IMR-90 (cell line): Measurements from ENCODE around the gene THY1. TPM values are rescaled to one million over a fixed set of nuclear protein-coding genes. Genes with fewer than 3 reads are reported as not detected.

ENCODE experiments used
- microRNA-seq, 2 experiments: library from miRNA; stranded (forward) in 1 of 2; unstranded in 1 of 2; fragments of 10-50 nt in 1 of 2; fragments of <30 nt in 1 of 2; gene quantifications in 1 of 2; microRNA quantifications in 1 of 2; one replicate each; pipeline versions ENCODE3 to v1.1.0; 2013 to 2020; ENCODE audit not compliant: insufficient read depth in 1 of 2, insufficient read length in 1 of 2, unreplicated experiment in 1 of 2
- polyA plus RNA-seq, 3 experiments: library from polyadenylated mRNA; depleted of rRNA; stranded (reverse); fragments of >200 nt; gene quantifications; 2 replicates each; pipeline ENCODE4 v1.2.3, GENCODE V29; 2012; ENCODE audit warnings: low replicate concordance in 1 of 3
- small RNA-seq, 5 experiments: library from RNA; depleted of rRNA; stranded (forward); fragments of <200 nt; gene quantifications; one replicate each; pipeline ENCODE3, GENCODE V24; 2012
- total RNA-seq: library from RNA; depleted of rRNA; stranded (reverse); fragments of >200 nt; gene quantifications from 2 replicates; pipeline ENCODE4 v1.2.3, GENCODE V29; 2012; rRNA removed

THY1 gene
- total and polyA plus RNA-seq, 2 of the 4 experiments (the other 2 are of a cell fraction), result 703 to 2,603 TPM

Small RNA genes lying within 50 kb of the gene (microRNA-seq; reads per million reads assigned to microRNA genes)
- gene AP003396.4 (ENCODE audit: insufficient read depth, insufficient read length), result not detected

Small RNA genes lying within 50 kb of the gene (small RNA-seq; reads per million reads assigned to genes)
- 0 reads per million in 5 experiments for gene AP003396.4

Other genes with a start within 250 kb of the THY1 start
- gene NHERF4, start 237.7 kb downstream of the THY1 start, total RNA-seq, result not detected in 2 replicates
- gene NHERF4, start 237.7 kb downstream of the THY1 start, polyA plus RNA-seq (2012; rRNA removed), result not detected in 2 replicates
- gene CBL, start 216.8 kb downstream of the THY1 start, total RNA-seq, result 6.1 and 7.2 TPM in 2 replicates
- gene CBL, start 216.8 kb downstream of the THY1 start, polyA plus RNA-seq (2012; rRNA removed), result 11.8 TPM in 2 replicates
- 131 and 165 TPM in 2 replicates for gene MCAM, start 106.0 kb downstream of the THY1 start, total RNA-seq
- 79.4 and 95.1 TPM in 2 replicates for gene MCAM, start 106.0 kb downstream of the THY1 start, polyA plus RNA-seq (2012; rRNA removed)
- gene RNF26, start 88.6 kb downstream of the THY1 start, total RNA-seq, result 3.4 and 3.6 TPM in 2 replicates
- gene RNF26, start 88.6 kb downstream of the THY1 start, polyA plus RNA-seq (2012; rRNA removed), result 36.7 and 38.1 TPM in 2 replicates
- gene C1QTNF5, start 82.3 kb downstream of the THY1 start, total RNA-seq, result 1.9 and 2.0 TPM in 2 replicates
- 5.4 and 5.8 TPM in 2 replicates for gene C1QTNF5, start 82.3 kb downstream of the THY1 start, polyA plus RNA-seq (2012; rRNA removed)
- not detected in 2 replicates for gene MFRP, start 76.5 kb downstream of the THY1 start, total RNA-seq
- gene MFRP, start 76.5 kb downstream of the THY1 start, polyA plus RNA-seq (2012; rRNA removed), result not detected in 2 replicates
- gene USP2, start 41.5 kb downstream of the THY1 start, total RNA-seq, result under 0.01 and 0.18 TPM in 2 replicates
- 0.63 and 0.79 TPM in 2 replicates for gene USP2, start 41.5 kb downstream of the THY1 start, polyA plus RNA-seq (2012; rRNA removed)